Skin of body (tissue), 1 donor: ENCODE data around the gene NCBP2L. TPM values are rescaled to one million over a fixed set of nuclear protein-coding genes. Genes with fewer than 3 reads are reported as not detected.

Experiments
- total RNA-seq: library from RNA; depleted of rRNA; stranded (reverse); fragments of >200 nt; gene quantifications from one replicate; pipeline ENCODE4 v1.2.3, GENCODE V29; 2014

NCBP2L gene
- total RNA-seq, 1 donor from 2014 or later: not detected

Other genes with a start within 250 kb of the NCBP2L start
- 14.3 TPM for gene PRPS1, start 149.2 kb upstream of the NCBP2L start, total RNA-seq
- gene TSC22D3, start 1.9 kb upstream of the NCBP2L start, total RNA-seq: 51.0 TPM
- gene MID2, start 48.1 kb downstream of the NCBP2L start, total RNA-seq: 18.1 TPM
- gene TEX13B, start 204.6 kb downstream of the NCBP2L start, total RNA-seq: not detected